ENCODE data around the gene CAMTA1. TPM values are rescaled to one million over a fixed set of nuclear protein-coding genes. Genes with fewer than 3 reads are reported as not detected.

The CAMTA1 gene
- total RNA-seq, 1 donor from 2014 or later, result 47.9 TPM

DNA sequence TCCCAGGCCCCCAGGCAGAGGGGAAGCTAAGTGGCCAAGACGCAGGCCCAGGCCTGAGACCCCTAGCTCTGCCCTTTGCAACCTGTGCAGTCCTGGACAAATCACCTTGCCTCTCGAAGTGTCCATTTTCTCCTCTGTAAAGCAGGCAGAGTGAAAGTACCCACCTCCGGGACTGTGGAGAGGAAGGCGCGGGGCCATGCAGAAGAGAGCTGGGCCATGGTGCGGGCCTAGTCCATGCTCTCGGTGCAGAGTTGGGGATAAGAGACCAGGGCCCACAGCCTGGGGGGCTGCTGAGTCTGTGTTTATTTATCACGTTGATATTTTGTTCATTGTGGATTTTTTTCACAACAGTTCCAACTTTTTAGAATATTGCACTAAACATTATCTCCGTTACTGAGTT, 825.7 kb downstream of the CAMTA1 start:
- TF ChIP-seq, protein P1, sequence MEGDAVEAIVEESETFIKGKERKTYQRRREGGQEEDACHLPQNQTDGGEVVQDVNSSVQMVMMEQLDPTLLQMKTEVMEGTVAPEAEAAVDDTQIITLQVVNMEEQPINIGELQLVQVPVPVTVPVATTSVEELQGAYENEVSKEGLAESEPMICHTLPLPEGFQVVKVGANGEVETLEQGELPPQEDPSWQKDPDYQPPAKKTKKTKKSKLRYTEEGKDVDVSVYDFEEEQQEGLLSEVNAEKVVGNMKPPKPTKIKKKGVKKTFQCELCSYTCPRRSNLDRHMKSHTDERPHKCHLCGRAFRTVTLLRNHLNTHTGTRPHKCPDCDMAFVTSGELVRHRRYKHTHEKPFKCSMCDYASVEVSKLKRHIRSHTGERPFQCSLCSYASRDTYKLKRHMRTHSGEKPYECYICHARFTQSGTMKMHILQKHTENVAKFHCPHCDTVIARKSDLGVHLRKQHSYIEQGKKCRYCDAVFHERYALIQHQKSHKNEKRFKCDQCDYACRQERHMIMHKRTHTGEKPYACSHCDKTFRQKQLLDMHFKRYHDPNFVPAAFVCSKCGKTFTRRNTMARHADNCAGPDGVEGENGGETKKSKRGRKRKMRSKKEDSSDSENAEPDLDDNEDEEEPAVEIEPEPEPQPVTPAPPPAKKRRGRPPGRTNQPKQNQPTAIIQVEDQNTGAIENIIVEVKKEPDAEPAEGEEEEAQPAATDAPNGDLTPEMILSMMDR (IDR thresholded peaks at IDR 0.05), result no peak
- H3K9me3 ChIP-seq, result no peaks in the 10 kb centered on the region
- no peak overlapping the region for H3K4me3 ChIP-seq
- H3K27ac ChIP-seq, result no peak overlapping the region
- no peaks in the 10 kb centered on the region for H3K4me1 ChIP-seq
- H3K27me3 ChIP-seq (ENCODE audit: low read depth), result no peaks in the 10 kb centered on the region
- DNase-seq (no peak), ATAC-seq (no peak)
- H3K36me3 ChIP-seq, result no peaks in the 10 kb centered on the region
- intact Hi-C loops (cut with DNase I), result no loop called here

DNA sequence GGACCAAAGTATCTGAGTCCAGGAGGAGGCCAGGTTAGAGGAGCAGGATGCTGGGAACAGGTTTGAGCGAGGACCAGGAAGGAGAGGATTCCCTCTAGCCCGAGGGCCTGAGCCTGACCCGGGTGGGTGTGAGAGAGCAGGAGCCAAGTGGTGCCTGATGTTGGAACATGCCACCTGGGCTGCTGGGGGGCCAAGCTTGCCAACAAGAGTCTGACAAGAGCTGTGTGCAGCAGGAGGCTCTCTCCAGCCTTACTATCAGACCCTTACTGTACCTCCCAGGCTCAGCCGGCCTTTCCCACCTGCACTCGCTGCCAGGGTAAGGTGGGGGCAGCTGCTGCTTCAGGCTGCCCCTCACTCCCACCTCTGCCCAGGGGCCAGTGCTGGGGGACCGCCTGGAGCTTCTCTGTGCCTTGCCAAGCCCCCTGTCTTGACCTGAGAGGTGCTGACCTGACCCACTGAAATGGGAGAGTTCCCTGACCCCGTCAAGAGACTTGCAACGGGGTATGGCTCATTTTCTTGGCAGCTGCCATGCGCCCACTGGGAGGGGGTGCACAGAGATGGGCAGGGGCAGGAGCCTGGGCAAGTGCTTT, 826.3 kb downstream of the CAMTA1 start:
- H3K27ac ChIP-seq, result no peak overlapping the region
- H3K27me3 ChIP-seq (ENCODE audit: low read depth), result no peaks in the 10 kb centered on the region
- intact Hi-C loops (cut with DNase I), result no loop called here
- TF ChIP-seq, protein P1 (IDR thresholded peaks at IDR 0.05), result no peak
- H3K4me3 ChIP-seq, result no peak overlapping the region
- no peaks in the 10 kb centered on the region for H3K36me3 ChIP-seq
- no peaks in the 10 kb centered on the region for H3K4me1 ChIP-seq
- DNase-seq (peak; percentile 23), ATAC-seq (no peak)
- no peaks in the 10 kb centered on the region for H3K9me3 ChIP-seq

DNA sequence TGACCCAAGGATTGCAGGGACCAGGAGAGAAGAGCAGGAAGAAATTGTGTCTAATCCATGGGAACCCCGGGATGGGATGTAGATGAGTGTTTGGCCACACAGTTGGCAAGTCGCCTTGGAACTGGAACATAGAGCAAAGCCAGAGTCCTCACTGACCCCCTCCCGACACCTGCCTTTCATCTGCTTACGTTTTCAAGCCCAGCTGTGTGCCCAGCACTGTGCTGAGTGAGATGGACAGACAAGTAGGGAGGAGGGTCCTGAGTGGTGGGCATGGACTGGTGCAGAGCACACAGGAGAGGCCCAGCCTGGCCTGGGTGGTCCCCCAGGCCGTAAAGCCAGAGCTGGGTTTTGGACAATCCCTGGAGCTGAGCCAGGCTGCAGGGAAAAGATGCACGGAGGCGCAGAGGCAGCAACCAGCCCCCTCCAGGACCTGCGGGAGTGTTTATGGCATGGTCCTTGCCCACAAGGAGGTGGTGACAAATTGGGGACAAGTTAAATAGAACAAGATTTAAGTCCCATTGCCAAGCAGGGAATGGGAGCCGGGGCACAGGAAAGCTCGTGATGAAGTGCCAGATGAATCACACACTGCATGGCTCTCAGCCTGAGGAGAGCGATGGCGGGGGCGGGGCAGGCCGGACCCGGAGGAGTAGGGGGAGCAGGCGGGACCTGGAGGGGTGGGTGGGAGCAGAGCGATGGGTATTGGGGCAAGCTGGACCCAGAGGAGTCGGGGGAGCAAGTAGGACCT, 828.0 kb downstream of the CAMTA1 start:
- no peaks in the 10 kb centered on the region for H3K27me3 ChIP-seq (ENCODE audit: low read depth)
- no peak overlapping the region for H3K27ac ChIP-seq
- H3K36me3 ChIP-seq, result no peaks in the 10 kb centered on the region
- TF ChIP-seq, protein P1 (IDR thresholded peaks at IDR 0.05), result no peak
- no peak overlapping the region for H3K4me3 ChIP-seq
- no peaks in the 10 kb centered on the region for H3K9me3 ChIP-seq
- ATAC-seq (no peak), DNase-seq (peak; percentile 32)
- intact Hi-C loops (cut with DNase I), result no loop called here
- no peaks in the 10 kb centered on the region for H3K4me1 ChIP-seq

DNA sequence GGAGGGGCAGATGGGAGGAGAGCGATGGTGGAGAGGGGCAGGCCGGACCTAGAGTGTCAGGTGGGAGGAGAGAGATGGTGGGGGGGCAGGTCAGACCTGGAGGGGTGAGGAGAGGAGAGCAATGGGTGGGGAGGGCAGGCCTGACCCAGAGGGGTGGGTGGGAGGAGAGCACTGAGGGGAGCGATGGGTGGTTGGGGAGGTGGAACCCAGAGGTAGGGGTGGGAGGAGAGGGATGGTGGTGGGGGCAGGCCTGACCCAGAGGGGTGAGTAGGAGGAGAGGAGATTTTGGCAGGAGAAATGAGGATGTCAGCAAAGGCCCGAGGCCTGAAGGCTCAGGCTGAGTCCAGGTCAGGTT, 828.6 kb downstream of the CAMTA1 start:
- H3K4me1 ChIP-seq, result no peaks in the 10 kb centered on the region
- H3K9me3 ChIP-seq, result no peaks in the 10 kb centered on the region
- H3K27ac ChIP-seq, result no peak overlapping the region
- TF ChIP-seq, protein P1 (IDR thresholded peaks at IDR 0.05), result no peak
- H3K36me3 ChIP-seq, result no peaks in the 10 kb centered on the region
- no peak overlapping the region for H3K4me3 ChIP-seq
- intact Hi-C loops (cut with DNase I), result no loop called here
- DNase-seq (no peak), ATAC-seq (no peak)
- peaks cover under 1% of the 10 kb centered on the region for H3K27me3 ChIP-seq (ENCODE audit: low read depth)

DNA sequence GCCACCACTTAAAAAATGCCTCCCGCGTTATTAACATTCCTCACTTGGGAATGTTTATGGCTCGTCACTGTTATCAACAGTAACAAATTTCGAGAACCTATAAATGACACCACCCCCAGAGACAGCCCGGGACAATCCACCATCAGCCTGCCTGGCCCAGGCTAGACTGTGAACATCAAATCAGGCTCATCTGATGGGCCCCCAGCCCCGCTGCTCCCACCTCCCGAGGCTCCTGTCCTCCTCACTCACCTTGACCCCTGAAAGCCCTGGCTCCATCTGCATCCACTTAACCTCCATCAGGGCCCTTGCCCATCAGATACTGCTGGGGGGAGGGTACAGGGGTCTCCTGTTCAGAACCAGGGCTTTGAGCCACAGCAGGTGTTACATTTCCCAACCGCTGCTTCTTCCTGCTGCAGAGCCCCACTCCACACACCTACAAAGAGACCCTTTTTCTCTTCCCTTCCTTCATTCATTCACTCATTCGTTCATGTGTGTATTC, 829.4 kb downstream of the CAMTA1 start:
- DNase-seq, result peak; percentile 23
- H3K36me3 ChIP-seq, result no peaks in the 10 kb centered on the region
- H3K27ac ChIP-seq, result no peak overlapping the region
- peaks cover 6% of the 10 kb centered on the region for H3K27me3 ChIP-seq (ENCODE audit: low read depth)
- no peaks in the 10 kb centered on the region for H3K9me3 ChIP-seq
- TF ChIP-seq, protein P1 (IDR thresholded peaks at IDR 0.05), result no peak
- no peaks in the 10 kb centered on the region for H3K4me1 ChIP-seq
- no peak for ATAC-seq
- no peak overlapping the region for H3K4me3 ChIP-seq
- intact Hi-C loops (cut with DNase I), result no loop called here

All from lower lobe of right lung (tissue), 2 donors.